NB4 (cell line): ENCODE results near the gene RERE.

Experiments
- DNase-seq: peaks from one replicate; pipeline ENCODE4 v3.0.0; 2010; ENCODE audit warnings: low read depth
- H3K4me3 ChIP-seq: one replicate; pipeline ENCODE4 v1.5.1; 2011; ENCODE audit warnings: mild to moderate bottlenecking, low read depth, low read length, moderate library complexity
- CTCF ChIP-seq: IDR thresholded peaks from one replicate; pipeline ENCODE4 v1.5.1; 2012; ENCODE audit warnings: low read depth, low read length
- MYC ChIP-seq: IDR thresholded peaks from 2 replicates; pipeline ENCODE4 v1.6.1; 2011; ENCODE audit warnings: low read depth, low read length
- POLR2A ChIP-seq: IDR thresholded peaks from 2 replicates; pipeline ENCODE4 v1.6.1; 2011; ENCODE audit warnings: mild to moderate bottlenecking; ENCODE audit not compliant: insufficient read length; ENCODE audit errors: extremely low read depth
- TF ChIP-seq, protein P1 (sequence below): IDR thresholded peaks from 2 replicates; pipeline ENCODE4 v1.6.1; 2011; ENCODE audit warnings: low read depth, low read length

RERE gene

GRCh38 chr1:8718850-8719361 lies 98.5 kb downstream of the RERE start:
- no peak overlapping the region for H3K4me3 ChIP-seq
- DNase-seq, result no peak
- TF ChIP-seq, protein P1, sequence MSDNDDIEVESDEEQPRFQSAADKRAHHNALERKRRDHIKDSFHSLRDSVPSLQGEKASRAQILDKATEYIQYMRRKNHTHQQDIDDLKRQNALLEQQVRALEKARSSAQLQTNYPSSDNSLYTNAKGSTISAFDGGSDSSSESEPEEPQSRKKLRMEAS, result no peak
- no peak for TF ChIP-seq POLR2A
- no peak for TF ChIP-seq CTCF
- TF ChIP-seq MYC, result no peak

DNA sequence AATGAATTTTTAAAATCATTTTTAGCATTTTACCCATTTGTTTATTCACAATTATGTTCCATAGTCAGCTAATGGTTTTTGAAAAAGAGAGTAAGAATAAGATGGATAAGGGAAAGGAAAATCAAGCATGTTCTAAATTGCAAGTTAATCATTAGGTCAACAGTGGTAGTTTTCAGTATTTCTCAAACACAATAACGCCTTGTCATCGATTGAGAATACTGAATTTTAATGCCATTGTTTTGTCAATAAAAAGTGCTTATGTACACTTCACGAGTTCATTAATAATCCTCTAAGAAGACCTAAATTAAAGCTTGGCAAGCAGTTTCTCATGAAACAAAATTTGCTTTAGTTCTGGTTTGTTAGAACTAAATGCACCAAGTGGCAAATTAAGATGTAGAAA lies 100.3 kb downstream of the RERE start:
- H3K4me3 ChIP-seq, result no peak overlapping the region
- TF ChIP-seq MYC (no peak), POLR2A (no peak), CTCF (no peak)
- TF ChIP-seq, protein P1, result no peak
- DNase-seq, result no peak

- no peak overlapping the region for H3K4me3 ChIP-seq
- no peak for DNase-seq
- TF ChIP-seq, protein P1, result no peak
- TF ChIP-seq MYC (no peak), CTCF (no peak), POLR2A (no peak)
Observed at GRCh38 chr1:8716238-8716637, 101.2 kb downstream of the RERE start.

DNA sequence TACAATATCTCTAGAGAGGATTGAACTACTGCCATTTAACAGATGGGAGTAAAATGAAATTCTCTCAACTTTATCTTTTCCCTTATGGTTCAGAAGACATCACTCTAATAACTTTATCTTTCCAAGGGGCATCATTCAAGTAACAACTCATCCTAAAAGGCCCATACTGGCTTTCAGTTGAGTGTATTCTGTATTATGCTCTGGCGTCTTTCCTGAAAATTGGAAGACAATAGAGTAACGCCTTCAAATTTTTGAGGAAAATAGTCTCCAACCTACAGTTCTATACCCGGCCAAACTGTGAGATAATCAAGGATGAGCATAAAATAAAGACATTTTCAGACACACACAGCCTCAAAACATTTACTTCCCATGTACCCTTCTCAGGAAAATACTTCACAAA lies 103.3 kb downstream of the RERE start:
- no peak overlapping the region for H3K4me3 ChIP-seq
- TF ChIP-seq CTCF (no peak), MYC (no peak), POLR2A (no peak)
- TF ChIP-seq, protein P1, result no peak
- DNase-seq, result no peak

DNA sequence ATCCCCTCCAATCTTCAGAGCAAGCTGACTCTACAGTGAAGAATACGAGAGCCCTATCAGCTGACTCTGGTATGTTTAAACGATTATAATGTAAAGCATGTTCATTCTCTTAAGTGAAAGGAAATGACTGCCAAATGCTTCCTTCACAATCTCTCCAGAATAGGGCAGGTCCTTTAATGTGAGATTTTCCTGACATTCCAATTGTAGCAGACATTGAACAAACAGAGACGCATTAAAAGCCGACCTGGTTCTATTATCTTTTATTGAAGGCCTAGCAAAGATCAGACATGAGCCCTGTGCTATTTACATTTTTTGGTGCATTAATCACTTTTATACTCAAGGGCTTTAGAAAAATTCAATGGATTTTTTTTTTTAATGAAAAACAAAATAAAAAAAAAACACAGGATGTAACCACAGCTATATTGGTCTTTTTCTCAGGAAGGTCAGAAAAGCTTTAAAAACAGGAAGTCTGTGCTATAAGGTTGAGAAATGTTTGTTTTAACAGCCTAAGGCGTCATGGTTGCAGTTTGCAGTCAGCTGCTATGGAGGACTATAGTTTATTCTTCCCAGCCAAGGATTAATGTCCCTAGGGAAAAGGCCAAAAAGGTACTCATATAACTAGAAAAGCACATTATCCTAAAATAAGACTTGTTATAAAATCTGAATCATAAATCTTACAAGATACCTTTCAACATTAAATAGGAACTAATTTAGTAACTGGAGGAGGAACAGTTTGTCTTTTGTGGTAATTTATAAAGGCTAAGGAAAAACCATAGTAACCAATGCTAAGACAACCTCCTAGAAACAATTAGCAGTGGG lies 104.8 kb downstream of the RERE start:
- H3K4me3 ChIP-seq, result peak overlapping the region; percentile 29
- TF ChIP-seq POLR2A (no peak), MYC (no peak)
- DNase-seq, result peak; percentile 86

- DNase-seq, result no peak
- no peak for TF ChIP-seq POLR2A
- no peak for TF ChIP-seq MYC
- TF ChIP-seq CTCF, result no peak
- TF ChIP-seq, protein P1, result no peak
- H3K4me3 ChIP-seq, result no peak overlapping the region
Observed at GRCh38 chr1:8711873-8712412, 105.5 kb downstream of the RERE start.
